Uterus (tissue), 2 donors: ENCODE measurements around the gene RBM46.

Experiments used
- CTCF ChIP-seq, 4 experiments: fragments of 200-600 bp in 2 of 4; fragments of 450-650 bp in 2 of 4; sonication (generic) in 2 of 4; IDR thresholded peaks; one replicate each; pipeline ENCODE4 v1.5.1; 2016 to 2019; ENCODE audit warnings: antibody characterized with exemption in 4 of 4, mild to moderate bottlenecking in 2 of 4, moderate library complexity in 1 of 4
- POLR2A ChIP-seq, 2 donors: fragments of 450-650 bp; IDR thresholded peaks; one replicate each; pipeline ENCODE4 v1.6.1; 2016; ENCODE audit warnings: antibody characterized with exemption in 2 of 2, mild to moderate bottlenecking in 1 of 2, moderate library complexity in 1 of 2

DNA sequence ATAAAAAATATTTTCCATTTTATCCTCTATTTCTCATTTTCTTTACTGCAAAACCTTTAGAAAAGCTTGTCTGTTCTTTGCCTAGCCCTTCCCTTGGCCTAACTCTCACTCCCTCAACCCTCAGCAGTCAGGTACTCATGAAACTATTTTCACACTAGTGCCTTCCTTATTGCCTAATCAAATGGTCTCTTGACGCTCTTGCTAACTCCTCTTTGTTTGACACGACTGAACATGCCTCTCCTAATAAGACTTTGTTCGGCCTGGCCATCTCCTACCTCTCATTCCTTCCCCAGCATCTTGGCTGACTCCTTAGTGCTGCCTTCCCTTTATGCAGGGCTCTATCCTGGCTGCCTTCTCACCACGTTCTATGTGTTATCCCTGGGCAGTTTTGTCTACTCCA lies 48.4 kb upstream of the RBM46 start:
- TF ChIP-seq POLR2A (IDR thresholded peaks at IDR 0.05) (no peak), CTCF (IDR thresholded peaks at IDR 0.05) (no peak)
